ENCODE data around the gene SNW1. TPM values are rescaled to one million over a fixed set of nuclear protein-coding genes. Genes with fewer than 3 reads are reported as not detected.

Gene SNW1
- total and polyA plus RNA-seq, 2 of the 13 experiments (the other 11 are each of a cell fraction or from before 2014, with no cell fraction given) = 23.2 to 65.8 TPM

DNA sequence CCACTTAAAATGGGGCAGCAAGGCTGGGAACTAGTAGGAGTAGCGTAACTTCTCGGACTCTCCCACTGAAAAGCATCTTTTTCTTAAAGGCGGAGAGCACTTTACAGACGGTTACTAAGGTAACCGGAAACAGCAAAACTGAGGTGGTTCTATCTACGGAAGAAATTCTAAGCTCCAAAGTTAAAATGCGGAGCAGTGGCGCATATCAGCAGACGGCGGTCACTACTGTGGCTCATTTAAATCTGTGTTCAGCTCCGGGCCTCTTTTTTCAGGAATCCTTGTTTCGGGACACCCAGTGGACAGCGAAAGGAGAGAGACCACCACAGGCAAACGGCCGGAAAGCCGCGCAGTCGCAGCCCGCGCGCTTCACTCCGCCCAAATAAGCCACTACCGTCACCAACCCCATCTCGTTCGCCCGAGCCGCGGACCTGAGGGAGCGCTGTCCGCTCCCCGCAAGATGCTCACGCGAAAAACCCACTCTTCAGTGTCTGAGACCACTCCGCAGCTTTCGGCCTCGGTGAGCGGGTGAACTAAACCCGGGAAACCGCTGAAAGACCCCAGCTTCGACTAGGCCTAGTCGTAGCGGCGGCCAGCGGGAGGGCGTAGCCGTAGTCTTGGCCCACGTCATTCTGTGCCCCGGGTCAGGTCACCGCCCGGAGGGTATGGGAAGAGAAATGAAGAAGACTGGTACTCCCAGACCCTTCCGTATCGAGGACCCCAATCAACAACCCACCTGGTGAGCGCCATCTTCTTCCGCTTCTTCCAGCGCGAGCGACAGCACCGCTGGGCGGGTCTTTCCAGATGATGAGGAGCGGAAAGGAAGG is at the start of gene SNW1 (continued):
- TF ChIP-seq ZNF501 (CRISPR knock-in tag; IDR thresholded peaks at IDR 0.05) (peak; percentile 88), FOXM1 (CRISPR knock-in tag; IDR thresholded peaks at IDR 0.05) (no peak; the same call in 1 of the 2 replicates), NRL (CRISPR knock-in tag; IDR thresholded peaks at IDR 0.05; ENCODE audit: borderline replicate concordance) (peak; percentile 84; the same call in 1 of the 2 replicates), ZNF83 (CRISPR knock-in tag; IDR thresholded peaks at IDR 0.05; ENCODE audit: borderline replicate concordance) (peak; percentile 45; the same call in 1 of the 2 replicates), KAT8 (CRISPR knock-in tag; IDR thresholded peaks at IDR 0.05) (peak; percentile 93), ZNF205 (CRISPR knock-in tag; IDR thresholded peaks at IDR 0.05) (peak; percentile 94), ZNF331 (CRISPR knock-in tag; IDR thresholded peaks at IDR 0.05) (peak; percentile 78; the same call in 1 of the 2 replicates), KLF9 (CRISPR knock-in tag; IDR thresholded peaks at IDR 0.05; ENCODE audit: low read depth) (0 out of 2 replicates have a peak, but pooled peaks have one; percentile 53), SPEN (CRISPR knock-in tag; IDR thresholded peaks at IDR 0.05; ENCODE audit: low read depth) (peak; percentile 37; the same call in 1 of the 2 replicates), RNF2 (conservative IDR thresholded peaks at IDR 0.05; ENCODE audit: low read depth) (0 out of 2 replicates have a peak, but pooled peaks have one; percentile 28), ZNF225 (CRISPR knock-in tag; IDR thresholded peaks at IDR 0.05) (peak; percentile 92), SIN3A (IDR thresholded peaks at IDR 0.05; ENCODE audit: borderline replicate concordance, low read depth, low read length) (peak; percentile 16; the same call in 1 of the 2 replicates), ZNF350 (CRISPR knock-in tag; IDR thresholded peaks at IDR 0.05; ENCODE audit: borderline replicate concordance, low read depth) (peak; percentile 81), ZNF652 (CRISPR knock-in tag; IDR thresholded peaks at IDR 0.05; ENCODE audit: borderline replicate concordance, low read depth) (0 out of 2 replicates have a peak, but pooled peaks have one; percentile 11), RFX3 (CRISPR knock-in tag; IDR thresholded peaks at IDR 0.05) (no peak)
- TF ChIP-seq, protein P1, sequence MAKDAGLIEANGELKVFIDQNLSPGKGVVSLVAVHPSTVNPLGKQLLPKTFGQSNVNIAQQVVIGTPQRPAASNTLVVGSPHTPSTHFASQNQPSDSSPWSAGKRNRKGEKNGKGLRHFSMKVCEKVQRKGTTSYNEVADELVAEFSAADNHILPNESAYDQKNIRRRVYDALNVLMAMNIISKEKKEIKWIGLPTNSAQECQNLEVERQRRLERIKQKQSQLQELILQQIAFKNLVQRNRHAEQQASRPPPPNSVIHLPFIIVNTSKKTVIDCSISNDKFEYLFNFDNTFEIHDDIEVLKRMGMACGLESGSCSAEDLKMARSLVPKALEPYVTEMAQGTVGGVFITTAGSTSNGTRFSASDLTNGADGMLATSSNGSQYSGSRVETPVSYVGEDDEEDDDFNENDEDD (CRISPR knock-in tag; IDR thresholded peaks at IDR 0.05; ENCODE audit: borderline replicate concordance) = peak; percentile 29; the same call in 1 of the 2 replicates
- TF ChIP-seq, protein P2, sequence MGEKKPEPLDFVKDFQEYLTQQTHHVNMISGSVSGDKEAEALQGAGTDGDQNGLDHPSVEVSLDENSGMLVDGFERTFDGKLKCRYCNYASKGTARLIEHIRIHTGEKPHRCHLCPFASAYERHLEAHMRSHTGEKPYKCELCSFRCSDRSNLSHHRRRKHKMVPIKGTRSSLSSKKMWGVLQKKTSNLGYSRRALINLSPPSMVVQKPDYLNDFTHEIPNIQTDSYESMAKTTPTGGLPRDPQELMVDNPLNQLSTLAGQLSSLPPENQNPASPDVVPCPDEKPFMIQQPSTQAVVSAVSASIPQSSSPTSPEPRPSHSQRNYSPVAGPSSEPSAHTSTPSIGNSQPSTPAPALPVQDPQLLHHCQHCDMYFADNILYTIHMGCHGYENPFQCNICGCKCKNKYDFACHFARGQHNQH (CRISPR knock-in tag; IDR thresholded peaks at IDR 0.05) = peak; percentile 37; the same call in 1 of the 2 replicates
- TF ChIP-seq, protein P3, sequence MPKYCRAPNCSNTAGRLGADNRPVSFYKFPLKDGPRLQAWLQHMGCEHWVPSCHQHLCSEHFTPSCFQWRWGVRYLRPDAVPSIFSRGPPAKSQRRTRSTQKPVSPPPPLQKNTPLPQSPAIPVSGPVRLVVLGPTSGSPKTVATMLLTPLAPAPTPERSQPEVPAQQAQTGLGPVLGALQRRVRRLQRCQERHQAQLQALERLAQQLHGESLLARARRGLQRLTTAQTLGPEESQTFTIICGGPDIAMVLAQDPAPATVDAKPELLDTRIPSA (CRISPR knock-in tag; IDR thresholded peaks at IDR 0.05; ENCODE audit: borderline replicate concordance) = no peak
- TF ChIP-seq, protein P4, sequence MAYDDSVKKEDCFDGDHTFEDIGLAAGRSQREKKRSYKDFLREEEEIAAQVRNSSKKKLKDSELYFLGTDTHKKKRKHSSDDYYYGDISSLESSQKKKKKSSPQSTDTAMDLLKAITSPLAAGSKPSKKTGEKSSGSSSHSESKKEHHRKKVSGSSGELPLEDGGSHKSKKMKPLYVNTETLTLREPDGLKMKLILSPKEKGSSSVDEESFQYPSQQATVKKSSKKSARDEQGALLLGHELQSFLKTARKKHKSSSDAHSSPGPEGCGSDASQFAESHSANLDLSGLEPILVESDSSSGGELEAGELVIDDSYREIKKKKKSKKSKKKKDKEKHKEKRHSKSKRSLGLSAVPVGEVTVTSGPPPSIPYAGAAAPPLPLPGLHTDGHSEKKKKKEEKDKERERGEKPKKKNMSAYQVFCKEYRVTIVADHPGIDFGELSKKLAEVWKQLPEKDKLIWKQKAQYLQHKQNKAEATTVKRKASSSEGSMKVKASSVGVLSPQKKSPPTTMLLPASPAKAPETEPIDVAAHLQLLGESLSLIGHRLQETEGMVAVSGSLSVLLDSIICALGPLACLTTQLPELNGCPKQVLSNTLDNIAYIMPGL (CRISPR knock-in tag; IDR thresholded peaks at IDR 0.05; ENCODE audit: borderline replicate concordance in 1 of 2, low read depth in 1 of 2) = peak in 1 of 2 experiments; percentile 83; a peak in 2 of 4 replicates
- TF ChIP-seq, protein P5, sequence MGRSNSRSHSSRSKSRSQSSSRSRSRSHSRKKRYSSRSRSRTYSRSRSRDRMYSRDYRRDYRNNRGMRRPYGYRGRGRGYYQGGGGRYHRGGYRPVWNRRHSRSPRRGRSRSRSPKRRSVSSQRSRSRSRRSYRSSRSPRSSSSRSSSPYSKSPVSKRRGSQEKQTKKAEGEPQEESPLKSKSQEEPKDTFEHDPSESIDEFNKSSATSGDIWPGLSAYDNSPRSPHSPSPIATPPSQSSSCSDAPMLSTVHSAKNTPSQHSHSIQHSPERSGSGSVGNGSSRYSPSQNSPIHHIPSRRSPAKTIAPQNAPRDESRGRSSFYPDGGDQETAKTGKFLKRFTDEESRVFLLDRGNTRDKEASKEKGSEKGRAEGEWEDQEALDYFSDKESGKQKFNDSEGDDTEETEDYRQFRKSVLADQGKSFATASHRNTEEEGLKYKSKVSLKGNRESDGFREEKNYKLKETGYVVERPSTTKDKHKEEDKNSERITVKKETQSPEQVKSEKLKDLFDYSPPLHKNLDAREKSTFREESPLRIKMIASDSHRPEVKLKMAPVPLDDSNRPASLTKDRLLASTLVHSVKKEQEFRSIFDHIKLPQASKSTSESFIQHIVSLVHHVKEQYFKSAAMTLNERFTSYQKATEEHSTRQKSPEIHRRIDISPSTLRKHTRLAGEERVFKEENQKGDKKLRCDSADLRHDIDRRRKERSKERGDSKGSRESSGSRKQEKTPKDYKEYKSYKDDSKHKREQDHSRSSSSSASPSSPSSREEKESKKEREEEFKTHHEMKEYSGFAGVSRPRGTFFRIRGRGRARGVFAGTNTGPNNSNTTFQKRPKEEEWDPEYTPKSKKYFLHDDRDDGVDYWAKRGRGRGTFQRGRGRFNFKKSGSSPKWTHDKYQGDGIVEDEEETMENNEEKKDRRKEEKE (IDR thresholded peaks at IDR 0.05) = no peak
